ENCODE measurements around the gene MAEA.

Gene MAEA

GRCh38 chr4:1250921-1251772, 38.5 kb upstream of the MAEA start:
- H3K4me3 ChIP-seq (ENCODE audit: low read depth, low read length) = no peak overlapping the region
- no peak for TF ChIP-seq CTCF (IDR thresholded peaks at IDR 0.05; ENCODE audit: borderline replicate concordance, insufficient read depth, low read depth, low read length)

GRCh38 chr4:1251773-1252066, 38.0 kb upstream of the MAEA start:
- TF ChIP-seq CTCF (IDR thresholded peaks at IDR 0.05; ENCODE audit: borderline replicate concordance, insufficient read depth, low read depth, low read length) = no peak
- H3K4me3 ChIP-seq (ENCODE audit: low read depth, low read length) = no peak overlapping the region

- no peak for TF ChIP-seq CTCF (IDR thresholded peaks at IDR 0.05; ENCODE audit: borderline replicate concordance, insufficient read depth, low read depth, low read length)
Observed at GRCh38 chr4:1252928-1253492, 36.7 kb upstream of the MAEA start.

GRCh38 chr4:1253831-1254230, 35.9 kb upstream of the MAEA start:
- H3K4me3 ChIP-seq (ENCODE audit: low read depth, low read length) = no peak overlapping the region
- TF ChIP-seq CTCF (IDR thresholded peaks at IDR 0.05; ENCODE audit: borderline replicate concordance, insufficient read depth, low read depth, low read length) = no peak

More at GRCh38 chr4:1252928-1253492, 36.7 kb upstream of the MAEA start:
- no peak overlapping the region for H3K4me3 ChIP-seq (ENCODE audit: low read depth, low read length)

GRCh38 chr4:1255151-1255550, 34.5 kb upstream of the MAEA start:
- H3K4me3 ChIP-seq (ENCODE audit: low read depth, low read length) = no peak overlapping the region
- TF ChIP-seq CTCF (IDR thresholded peaks at IDR 0.05; ENCODE audit: borderline replicate concordance, insufficient read depth, low read depth, low read length) = no peak

DNA sequence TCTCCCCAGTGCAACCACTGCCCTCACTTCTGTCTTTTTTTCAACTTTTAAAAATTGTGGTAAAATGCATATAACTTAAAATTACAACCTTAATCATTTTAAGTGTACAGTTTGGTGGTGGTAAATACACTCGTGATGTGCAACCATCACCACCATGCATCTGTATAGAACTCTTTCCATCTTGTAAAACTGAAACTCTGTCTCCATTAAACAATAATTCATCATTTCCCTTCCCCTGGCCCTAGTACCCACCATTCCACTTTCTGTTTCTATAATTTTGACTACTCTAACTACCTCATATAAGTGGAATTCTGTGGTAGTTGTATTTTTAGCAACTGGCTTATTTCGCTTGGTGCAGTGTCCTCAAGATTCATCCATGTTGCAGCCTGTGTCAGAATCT, 34.0 kb upstream of the MAEA start:
- H3K4me3 ChIP-seq (ENCODE audit: low read depth, low read length) = no peak overlapping the region
- TF ChIP-seq CTCF (IDR thresholded peaks at IDR 0.05; ENCODE audit: borderline replicate concordance, insufficient read depth, low read depth, low read length) = no peak

GRCh38 chr4:1258457-1258856, 31.2 kb upstream of the MAEA start:
- no peak overlapping the region for H3K4me3 ChIP-seq (ENCODE audit: low read depth, low read length)
- TF ChIP-seq CTCF (IDR thresholded peaks at IDR 0.05; ENCODE audit: borderline replicate concordance, insufficient read depth, low read depth, low read length) = 0 out of 2 replicates have a peak, but pooled peaks have one; percentile 10
